ENCODE results near the gene BEAN1.

- TF ChIP-seq ZNF274 (IDR thresholded peaks at IDR 0.05; ENCODE audit: low read depth, low read length) (no peak), CTCF (IDR thresholded peaks at IDR 0.05 in 2 of 3, conservative IDR thresholded peaks at IDR 0.05 in 1 of 3; ENCODE audit: borderline replicate concordance in 1 of 3, insufficient read depth in 1 of 3, low read depth in 2 of 3, low read length in 2 of 3) (no peak)
Measured at GRCh38 chr16:66488505-66488904, 61.4 kb downstream of the BEAN1 start.

Measured in HCT116 (cell line).